Umbilical cord (tissue), 2 donors: ENCODE results near the gene PAPLN. TPM values are rescaled to one million over a fixed set of nuclear protein-coding genes. Genes with fewer than 3 reads are reported as not detected.
A peak's percentile ranks its signal among the peaks of the same experiment; 100 is the strongest.

Experiments used
- DNase-seq: peaks from one replicate; pipeline ENCODE4 v3.0.0-alpha.2; 2015; ENCODE audit warnings: low spot score
- total RNA-seq: library from RNA; depleted of rRNA; stranded (reverse); fragments of >200 nt; gene quantifications from one replicate; pipeline ENCODE4 v1.2.3, GENCODE V29; 2014; ENCODE audit warnings: low replicate concordance; ENCODE audit not compliant: insufficient read depth

The PAPLN gene
- total RNA-seq, 1 donor from 2014 or later = 5.1 TPM

DNA sequence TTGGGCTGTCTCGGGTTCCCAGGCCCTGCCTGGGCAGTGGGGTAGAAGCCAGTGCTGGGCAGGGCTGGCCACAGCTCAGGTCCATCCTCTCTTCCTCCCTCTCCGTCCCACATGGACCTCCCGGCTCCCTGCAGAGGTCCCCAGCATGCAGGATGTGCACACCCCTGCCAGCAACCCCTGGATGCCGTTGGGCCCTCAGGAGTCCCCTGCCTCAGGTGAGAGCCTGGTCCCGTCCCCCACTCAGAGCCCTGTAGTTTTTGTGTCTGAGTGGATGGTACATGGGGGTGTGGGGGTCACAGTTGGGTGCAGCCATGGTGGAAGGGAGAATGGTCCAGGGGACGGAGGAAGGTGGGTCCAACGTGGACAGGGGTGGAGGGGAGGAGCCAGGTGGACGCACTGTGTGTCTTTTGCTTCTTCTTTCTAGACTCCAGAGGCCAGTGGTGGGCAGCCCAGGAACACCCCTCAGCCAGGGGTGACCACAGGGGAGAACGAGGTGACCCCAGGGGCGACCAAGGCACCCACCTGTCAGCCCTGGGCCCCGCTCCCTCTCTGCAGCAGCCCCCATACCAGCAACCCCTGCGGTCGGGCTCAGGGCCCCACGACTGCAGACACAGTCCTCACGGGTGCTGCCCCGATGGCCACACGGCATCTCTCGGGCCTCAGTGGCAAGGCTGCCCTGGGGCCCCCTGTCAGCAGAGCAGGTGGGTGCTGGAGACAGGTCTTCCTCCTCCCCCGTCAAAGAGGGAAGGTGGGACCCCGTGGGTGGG lies 21.7 kb downstream of the PAPLN start:
- no peak for DNase-seq

GRCh38 chr14:73259837-73260236 lies 22.5 kb downstream of the PAPLN start:
- DNase-seq = no peak

DNA sequence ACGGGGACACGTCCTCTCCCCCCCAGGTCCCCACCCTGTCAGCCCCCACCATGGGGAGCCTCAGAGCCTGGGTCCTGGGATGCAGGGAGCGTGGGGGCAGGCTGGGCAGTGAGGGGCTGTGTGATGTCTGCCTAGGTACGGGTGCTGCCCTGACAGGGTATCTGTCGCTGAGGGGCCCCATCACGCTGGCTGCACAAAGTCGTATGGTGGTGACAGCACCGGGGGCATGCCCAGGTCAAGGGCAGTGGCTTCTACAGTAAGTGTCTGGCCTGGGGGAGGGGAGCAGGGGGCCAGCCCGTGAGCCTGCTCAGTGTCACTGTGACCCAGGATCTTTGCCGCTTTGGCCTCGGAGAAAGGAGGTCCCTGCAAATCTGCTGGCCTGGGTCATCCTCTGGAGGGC lies 23.3 kb downstream of the PAPLN start:
- DNase-seq = no peak

DNA sequence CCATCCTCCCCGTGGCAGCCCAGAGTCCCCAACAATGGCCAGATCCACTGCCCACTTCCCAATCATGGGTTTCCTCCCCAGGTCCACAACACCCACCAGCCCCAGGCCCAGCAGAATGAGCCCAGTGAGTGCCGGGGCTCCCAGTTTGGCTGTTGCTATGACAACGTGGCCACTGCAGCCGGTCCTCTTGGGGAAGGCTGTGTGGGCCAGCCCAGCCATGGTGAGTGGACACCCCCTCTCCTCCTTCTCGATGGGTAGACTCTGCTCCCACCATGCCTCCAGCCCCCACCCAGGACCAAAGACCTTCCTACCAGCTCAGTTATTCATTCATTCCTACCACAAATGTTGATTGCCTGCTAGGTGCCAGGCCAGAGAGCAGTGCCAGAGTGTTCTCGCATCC lies 23.8 kb downstream of the PAPLN start:
- DNase-seq = no peak

DNA sequence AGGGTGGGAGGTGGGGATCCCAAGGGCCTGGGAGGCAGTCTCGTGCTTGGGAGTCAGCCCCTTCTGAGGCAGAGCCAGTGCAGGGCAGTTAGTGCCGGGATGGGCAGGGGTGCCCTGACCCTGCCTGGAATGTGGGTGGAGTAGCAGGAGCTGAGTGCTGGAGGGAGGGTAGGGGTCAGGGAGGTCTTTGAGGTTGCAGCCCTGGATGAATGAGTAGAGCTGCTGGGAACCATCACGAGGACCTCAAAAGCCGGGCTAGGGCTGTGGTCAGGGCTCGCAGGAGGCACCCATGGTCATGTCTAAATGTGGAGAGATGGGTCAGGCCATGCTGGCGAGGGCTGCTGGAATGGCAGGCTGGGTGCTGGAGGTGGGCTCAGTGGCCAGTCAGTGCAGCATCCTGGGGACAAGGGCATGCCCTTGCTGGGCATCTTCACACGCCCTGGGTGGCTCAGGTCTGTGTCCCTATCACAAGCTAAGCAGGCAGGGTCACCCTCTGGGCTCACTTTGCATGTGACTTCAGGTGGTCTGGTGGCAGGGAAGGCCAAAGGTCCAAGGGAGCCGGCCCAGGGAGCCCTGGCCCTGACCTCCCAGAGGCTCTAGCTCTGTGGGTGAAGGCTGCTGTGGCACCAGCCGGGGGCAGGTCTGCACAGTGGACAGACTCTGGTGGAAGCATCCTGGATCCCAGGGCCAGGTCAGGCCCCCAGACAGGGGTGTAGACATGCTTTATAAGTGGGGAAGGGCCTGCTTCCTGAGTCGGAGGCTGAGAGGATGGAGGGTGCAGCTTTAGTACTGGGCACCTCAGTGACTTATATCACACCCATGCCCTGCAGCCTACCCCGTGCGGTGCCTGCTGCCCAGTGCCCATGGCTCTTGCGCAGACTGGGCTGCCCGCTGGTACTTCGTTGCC lies 24.5 kb downstream of the PAPLN start:
- DNase-seq = no peak

DNA sequence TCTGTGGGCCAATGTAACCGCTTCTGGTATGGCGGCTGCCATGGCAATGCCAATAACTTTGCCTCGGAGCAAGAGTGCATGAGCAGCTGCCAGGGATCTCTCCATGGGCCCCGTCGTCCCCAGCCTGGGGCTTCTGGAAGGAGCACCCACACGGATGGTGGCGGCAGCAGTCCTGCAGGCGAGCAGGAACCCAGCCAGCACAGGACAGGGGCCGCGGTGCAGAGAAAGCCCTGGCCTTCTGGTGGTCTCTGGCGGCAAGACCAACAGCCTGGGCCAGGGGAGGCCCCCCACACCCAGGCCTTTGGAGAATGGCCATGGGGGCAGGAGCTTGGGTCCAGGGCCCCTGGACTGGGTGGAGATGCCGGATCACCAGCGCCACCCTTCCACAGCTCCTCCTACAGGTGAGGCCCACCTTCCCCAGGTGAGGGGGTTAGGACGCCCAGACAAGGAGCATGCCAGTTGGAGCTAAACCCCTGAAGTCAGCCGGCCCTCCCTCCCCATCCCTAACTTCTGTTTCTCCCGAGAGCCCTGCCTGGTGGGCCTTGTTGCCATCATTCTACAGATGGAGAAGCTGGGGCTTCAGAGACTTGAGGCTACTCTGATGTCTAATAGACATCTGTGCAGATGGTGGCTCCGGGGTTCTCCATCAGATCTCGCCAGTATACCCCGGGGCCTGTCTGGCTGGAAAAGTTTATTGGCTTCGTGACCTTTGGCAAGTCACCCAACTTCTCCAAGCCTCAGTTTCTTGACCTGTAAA lies 25.3 kb downstream of the PAPLN start:
- DNase-seq = no peak

GRCh38 chr14:73263606-73264005 lies 26.3 kb downstream of the PAPLN start:
- DNase-seq = no peak

DNA sequence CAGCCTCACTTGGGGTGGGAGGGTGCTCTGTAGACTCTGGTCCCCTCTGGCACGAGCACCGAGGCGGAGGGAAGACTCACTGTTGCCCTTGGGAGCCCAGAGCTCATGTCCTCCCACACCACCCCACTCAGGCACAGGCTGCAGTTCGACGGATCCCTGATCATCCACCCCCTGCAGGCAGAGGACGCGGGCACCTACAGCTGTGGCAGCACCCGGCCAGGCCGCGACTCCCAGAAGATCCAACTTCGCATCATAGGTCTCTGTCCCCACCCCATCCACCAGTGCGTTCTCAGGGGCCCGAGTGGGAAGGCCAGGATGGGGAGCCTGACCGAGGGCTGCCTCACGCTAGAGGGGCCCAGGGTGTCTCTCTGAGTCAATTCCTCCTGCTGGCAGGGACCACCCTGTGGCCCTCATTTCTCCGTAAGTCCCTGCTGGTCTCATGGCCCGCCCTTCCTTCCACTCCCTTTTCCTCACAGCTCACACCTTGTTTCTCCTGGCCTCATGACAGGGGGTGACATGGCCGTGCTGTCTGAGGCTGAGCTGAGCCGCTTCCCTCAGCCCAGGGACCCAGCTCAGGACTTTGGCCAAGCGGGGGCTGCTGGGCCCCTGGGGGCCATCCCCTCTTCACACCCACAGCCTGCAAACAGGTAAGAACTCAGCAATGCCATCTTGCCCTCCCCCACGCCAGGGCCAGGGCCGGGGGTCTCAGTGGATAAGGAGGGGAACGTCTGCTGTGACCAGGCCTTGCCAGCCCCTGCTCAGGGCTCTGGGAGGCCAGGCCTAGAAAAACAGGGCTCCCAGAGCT lies 27.0 kb downstream of the PAPLN start:
- no peak for DNase-seq

- DNase-seq = no peak
Observed at GRCh38 chr14:73264885-73265720, 27.8 kb downstream of the PAPLN start.

GRCh38 chr14:73265721-73266046 lies 28.4 kb downstream of the PAPLN start:
- DNase-seq = no peak

DNA sequence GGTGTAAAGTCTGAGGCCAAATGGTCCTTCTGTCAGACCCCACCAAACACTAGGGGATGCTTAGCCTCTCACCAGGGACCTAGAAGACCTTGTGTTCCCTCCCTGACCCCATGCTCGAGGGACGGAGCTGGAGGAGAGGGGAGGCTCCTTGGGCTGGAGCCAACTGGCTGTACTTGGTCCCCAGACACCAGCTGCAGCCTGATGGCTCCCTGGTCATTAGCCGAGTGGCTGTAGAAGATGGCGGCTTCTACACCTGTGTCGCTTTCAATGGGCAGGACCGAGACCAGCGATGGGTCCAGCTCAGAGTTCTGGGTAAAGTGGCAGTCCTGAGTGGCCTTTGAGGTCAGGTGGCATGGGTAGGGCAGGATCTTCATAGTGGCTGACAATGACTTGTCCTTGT lies 29.0 kb downstream of the PAPLN start:
- no peak for DNase-seq

DNA sequence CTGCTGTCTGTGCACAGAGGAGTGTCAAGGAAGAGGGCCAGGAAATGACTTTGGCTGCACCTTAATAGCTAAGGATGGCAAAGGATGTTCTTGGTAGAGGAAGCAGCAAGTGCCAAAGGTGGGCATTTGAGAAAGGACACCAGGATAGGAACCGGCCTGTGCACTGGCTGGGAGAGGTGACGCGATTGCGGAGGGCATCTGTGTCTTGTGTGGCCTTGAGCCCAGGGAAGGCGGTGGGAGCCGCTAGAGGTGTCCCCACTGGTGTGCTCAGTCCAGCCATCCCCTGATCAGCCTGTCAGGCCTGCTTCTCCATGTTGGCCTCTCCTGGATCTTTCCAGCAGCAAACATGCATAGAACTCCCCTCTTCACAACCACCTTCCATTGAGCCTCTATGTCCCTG lies 30.2 kb downstream of the PAPLN start:
- no peak for DNase-seq

GRCh38 chr14:73269729-73270531 lies 32.6 kb downstream of the PAPLN start:
- peak; percentile 45 for DNase-seq

GRCh38 chr14:73272393-73272792 lies 35.1 kb downstream of the PAPLN start:
- DNase-seq = no peak

- DNase-seq = no peak
Observed at GRCh38 chr14:73273799-73274198, 36.5 kb downstream of the PAPLN start.

DNA sequence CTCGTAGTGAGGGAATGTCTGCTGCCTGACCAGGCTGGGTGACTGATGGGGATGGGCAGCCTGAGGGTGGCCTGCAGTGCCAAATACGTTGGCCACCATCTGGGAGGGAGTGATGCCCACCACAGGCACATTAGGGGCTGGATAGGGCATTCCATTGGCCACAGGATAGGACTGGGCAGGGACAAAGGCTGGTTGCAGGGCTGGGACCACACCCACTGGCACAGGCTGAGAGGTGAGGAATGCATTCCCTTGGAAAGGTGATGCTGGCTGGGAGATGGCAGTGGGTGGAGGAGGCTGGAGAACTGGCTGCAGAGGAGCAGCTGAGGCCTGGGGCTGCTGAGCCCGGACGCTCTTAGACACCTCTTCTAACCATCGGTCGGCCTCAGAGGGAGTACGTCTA lies 39.5 kb downstream of the PAPLN start:
- DNase-seq = no peak

- DNase-seq = no peak
Observed at GRCh38 chr14:73277376-73277775, 40.1 kb downstream of the PAPLN start.

- no peak for DNase-seq
Observed at GRCh38 chr14:73280903-73281302, 43.6 kb downstream of the PAPLN start.

DNA sequence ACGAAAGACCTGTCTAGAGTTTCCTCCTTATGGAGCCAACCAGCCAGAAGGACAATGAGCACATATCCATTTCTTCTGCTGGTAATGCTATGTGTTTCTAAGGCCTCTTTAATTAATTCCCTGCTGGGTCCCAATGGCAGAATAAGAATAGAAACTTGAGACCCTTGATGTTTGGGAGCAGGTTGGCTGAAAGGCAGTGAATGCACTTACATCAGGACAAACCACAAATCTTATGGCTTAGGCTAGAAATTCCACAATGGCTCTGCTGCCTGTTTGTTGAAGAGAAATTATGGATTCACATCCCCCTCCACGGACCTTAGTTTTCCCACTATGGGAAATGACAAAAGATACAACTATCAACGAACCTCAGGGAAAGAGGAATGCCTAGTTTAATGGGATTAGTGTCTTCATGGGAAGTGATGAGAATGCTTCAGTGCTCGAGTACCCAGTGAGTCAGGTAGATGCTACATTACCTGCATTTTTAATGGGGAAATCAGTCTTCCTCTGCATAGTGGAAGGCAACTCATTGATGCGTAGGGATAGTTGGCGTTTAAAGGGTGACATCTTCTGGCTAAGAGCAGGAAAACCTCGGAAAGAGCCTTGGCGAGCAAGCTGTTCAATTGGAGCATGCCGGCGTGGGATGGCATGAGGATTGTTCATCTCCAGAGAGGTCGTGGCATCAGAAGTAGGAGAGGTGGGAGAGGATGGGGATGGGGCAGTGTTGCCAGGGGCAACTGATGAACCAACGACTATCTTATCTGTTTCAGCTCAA lies 46.5 kb downstream of the PAPLN start:
- DNase-seq = peak; percentile 25
